AG09319 (cell line): ENCODE results near the gene FAXC.
"Not testable (repeated sequence)": the region's sequence is repeated elsewhere in the genome, so short reads cannot be mapped to it uniquely, and the experiment has no call there.

Experiments used
- DNase-seq: peaks from one replicate; pipeline ENCODE4 v3.0.0-alpha.2; 2010; ENCODE audit warnings: low read depth; ENCODE audit errors: extremely low read depth
- TF ChIP-seq, protein P1 (sequence below): IDR thresholded peaks from 2 replicates; pipeline ENCODE4 v1.5.1; 2011; ENCODE audit warnings: low read depth, mild to moderate bottlenecking, inconsistent platforms, low read length, moderate library complexity

FAXC gene

DNA sequence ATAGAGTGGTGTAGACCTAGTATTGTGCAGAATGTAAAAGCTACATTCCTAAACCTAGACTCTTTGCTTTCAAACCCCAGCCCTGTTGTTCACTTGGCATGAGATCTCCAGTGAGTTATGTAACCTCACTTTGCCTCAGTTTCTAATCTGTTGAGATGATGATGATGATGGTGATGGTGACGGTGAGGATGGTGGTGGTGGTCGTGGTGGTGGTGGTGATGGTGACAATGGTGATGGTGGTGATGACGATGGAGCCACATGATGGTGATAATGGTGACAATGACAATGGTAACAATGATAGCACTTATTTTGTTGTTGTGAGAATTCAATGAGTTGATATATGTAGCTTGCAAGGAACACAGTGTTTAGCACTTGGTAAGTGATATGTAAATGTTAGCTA is 80.3 kb downstream of the FAXC start:
- DNase-seq: no peak
- TF ChIP-seq, protein P1, sequence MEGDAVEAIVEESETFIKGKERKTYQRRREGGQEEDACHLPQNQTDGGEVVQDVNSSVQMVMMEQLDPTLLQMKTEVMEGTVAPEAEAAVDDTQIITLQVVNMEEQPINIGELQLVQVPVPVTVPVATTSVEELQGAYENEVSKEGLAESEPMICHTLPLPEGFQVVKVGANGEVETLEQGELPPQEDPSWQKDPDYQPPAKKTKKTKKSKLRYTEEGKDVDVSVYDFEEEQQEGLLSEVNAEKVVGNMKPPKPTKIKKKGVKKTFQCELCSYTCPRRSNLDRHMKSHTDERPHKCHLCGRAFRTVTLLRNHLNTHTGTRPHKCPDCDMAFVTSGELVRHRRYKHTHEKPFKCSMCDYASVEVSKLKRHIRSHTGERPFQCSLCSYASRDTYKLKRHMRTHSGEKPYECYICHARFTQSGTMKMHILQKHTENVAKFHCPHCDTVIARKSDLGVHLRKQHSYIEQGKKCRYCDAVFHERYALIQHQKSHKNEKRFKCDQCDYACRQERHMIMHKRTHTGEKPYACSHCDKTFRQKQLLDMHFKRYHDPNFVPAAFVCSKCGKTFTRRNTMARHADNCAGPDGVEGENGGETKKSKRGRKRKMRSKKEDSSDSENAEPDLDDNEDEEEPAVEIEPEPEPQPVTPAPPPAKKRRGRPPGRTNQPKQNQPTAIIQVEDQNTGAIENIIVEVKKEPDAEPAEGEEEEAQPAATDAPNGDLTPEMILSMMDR: no peak

DNA sequence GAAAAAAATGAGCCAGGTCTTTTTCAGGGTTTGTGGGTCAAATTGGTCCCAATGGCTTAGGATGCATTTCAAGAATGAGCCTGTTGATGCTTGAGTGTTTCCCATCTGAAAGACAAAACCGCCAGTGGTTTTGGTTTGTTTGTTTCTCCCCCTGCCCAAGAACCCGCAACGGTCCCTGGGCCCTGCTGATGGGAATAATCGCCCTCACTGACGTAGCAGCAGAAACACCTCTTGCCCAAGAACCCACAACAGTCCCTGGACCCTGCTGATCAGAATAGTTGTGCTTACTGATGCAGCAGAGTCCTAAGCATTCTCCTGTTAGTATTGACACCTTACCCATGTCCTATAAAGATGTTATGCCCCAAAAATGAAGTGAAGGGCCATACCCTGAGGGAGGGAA is 82.5 kb downstream of the FAXC start:
- DNase-seq: not testable (repeated sequence)

DNA sequence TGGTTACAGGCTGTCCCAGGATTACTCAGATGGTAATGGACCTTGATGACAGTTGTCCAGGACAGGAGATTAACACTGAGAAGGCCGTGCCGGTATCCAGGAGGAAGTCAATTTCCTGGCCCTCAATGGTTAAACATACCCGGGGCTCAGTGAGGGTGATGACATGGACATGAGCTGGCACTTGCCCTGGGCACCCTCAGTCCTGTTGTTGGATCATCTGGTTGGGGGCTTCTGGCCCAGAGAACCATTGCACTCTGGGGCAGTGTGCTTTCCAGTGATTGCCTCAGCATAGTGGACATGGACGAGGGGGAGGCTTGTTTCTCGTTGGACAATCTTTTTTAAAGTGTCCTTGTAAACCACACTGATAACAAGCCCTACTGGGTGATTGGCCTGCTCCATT is 84.0 kb downstream of the FAXC start:
- DNase-seq: not testable (repeated sequence)

DNA sequence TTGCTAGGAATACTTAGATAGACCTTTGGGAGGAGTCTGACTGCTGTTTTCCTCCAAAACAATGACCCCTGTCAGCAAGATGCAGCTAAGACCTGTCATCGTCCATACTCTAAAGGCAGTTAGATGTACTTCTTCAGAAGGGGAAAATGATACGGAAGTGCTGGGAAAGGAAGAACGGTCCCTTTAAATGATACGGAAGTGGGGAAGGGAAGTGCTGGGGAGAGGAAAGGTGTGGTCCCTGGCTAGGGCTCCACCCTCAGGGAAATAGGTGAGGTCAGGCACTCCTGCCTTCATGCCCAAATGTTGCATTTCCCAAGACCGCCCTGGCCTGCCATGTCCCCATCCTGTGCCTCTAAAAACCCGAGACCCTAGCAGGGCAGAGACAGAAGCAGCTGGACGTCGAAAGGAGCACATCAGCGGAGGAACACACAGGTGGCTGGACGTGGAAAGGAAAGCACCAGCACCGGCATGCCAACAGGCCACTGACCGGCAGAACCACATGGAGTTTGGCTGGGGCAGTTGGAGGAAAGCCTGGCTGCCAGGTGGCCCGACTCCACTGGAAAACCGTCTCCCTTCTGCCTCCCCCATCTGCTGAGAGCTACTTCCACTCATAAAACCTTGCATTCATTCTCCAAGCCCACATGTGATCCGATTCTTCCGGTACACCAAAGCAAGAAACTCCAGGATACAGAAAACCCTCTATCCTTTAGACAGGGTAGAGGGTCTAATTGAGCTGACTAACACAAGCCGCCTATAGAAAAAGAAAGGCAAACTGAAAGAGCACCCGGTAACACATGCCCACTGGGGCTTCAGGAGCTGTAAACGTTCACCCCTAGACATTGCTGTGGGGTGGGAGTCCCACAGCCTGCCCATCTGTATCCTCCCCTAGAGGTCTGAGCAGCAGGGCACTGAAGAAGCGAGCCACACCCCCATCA is 94.6 kb downstream of the FAXC start:
- TF ChIP-seq, protein P1: no peak
- no peak for DNase-seq

DNA sequence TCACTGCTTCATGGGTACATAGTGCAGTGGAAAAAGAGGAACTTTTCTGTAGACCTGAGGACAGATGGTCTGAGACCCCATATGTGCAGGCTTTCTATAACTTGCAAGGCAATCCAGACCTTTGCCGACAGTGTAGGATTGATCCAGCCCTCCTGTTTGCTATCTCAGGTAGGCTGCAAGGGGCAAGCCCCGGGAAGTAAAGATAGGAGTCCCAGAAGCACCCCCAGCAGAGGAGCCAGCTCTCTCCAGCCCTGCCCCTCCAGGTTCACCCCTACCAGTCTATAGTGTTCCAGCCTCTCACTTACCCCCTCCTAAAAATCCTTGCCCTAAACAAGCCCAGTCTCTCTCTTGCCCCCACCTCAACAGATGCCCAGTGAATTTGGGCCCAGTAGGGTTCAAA is 96.2 kb downstream of the FAXC start:
- DNase-seq: no peak

DNA sequence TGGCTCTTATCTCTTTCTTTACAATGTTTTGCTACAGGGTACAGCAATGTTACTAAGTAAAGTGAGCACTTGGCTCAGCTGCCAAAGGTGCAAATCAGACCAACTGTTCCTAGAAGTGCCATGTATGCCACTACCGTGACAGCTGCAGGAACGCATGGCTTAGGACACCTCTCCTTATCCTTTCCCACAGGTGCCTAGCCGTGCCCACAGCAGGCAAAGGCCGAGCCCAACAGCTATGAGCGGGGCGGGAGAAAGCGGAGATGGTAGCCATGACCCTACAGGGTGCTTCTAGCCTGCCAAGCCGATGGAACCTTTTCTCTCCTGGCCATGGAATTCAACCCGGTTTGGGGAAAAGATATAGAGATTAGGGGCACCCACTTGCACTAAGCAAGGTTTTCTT is 97.1 kb downstream of the FAXC start:
- TF ChIP-seq, protein P1: no peak
- DNase-seq: no peak

More for the DNA sequence above, 96.2 kb downstream of the FAXC start:
- TF ChIP-seq, protein P1: no peak

DNA sequence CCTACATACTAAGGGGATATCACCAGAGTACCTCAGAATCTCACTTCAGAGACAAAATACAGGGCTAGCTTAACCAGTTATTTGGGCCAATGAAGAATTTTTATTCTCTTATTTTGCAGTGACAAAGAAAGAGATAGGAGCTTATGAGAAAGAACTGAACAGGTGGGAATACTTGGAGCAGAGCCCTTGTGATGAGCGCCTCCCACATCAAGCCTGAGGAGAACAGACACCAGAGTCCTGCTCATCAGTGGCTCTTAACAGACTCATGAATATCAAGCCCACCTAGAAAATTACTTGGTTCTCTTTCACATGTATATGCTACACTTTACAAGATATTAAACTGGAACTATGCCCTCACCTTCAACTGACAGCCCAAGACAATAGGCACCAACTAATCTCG is 99.0 kb downstream of the FAXC start:
- TF ChIP-seq, protein P1: no peak

DNA sequence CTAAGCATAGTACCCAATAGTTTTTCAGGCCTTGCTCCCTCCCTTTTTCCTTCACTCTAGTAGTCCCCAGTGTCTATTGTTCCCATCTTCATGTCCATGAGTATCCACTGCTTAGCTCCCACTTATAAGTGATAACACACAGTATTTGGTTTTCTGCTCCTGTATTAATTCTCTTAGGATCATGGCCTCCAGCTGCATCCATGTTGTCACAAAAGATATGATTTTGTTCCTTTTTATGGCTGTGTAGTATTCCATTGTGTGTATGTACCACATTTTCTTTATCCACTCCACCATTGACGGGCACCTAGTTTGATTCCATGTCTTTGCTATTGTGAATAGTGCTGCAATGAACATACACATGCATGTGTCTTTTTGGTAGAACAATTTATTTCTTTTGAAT is 102.9 kb downstream of the FAXC start:
- DNase-seq: no peak
- TF ChIP-seq, protein P1: no peak

More for the DNA sequence above, 99.0 kb downstream of the FAXC start:
- DNase-seq: no peak
